B cell (primary cell): ENCODE measurements around the gene NFYC. TPM values are rescaled to one million over a fixed set of nuclear protein-coding genes. Genes with fewer than 3 reads are reported as not detected.

ENCODE experiments used
- ATAC-seq: fragments of 200-7000 bp; cut with Tn5 transposase; one replicate; pipeline ENCODE4 v1.10.0; 2021; ENCODE audit warnings: low read depth, mild to moderate bottlenecking, moderate number of reproducible peaks, moderate library complexity
- CTCF ChIA-PET: fragments of 350-600 bp; sonication (Branson Sonifier 250); formaldehyde crosslinking; loops from one replicate; lab custom pipeline; 2021; ENCODE audit warnings: antibody characterized with exemption, inconsistent platforms; lab: Charles Lee
- POLR2A ChIA-PET: fragments of 350-600 bp; sonication (Branson Sonifier 250); formaldehyde crosslinking; loops from one replicate; lab custom pipeline; 2021; ENCODE audit warnings: antibody characterized with exemption; lab: Charles Lee
- DNase-seq: peaks from one replicate; pipeline ENCODE4 v3.0.0; 2013
- H2AFZ ChIP-seq: 2 replicates; pipeline ENCODE4 v1.6.1; 2012; ENCODE audit warnings: mild to moderate bottlenecking, low read depth, low read length; ENCODE audit not compliant: insufficient read depth, poor library complexity, severe bottlenecking
- H3K27ac ChIP-seq, 2 donors: 1 replicate in 1 of 2; 2 replicates in 1 of 2; pipeline ENCODE4 v1.5.1; 2012 to 2013; ENCODE audit warnings: low read length in 2 of 2, mild to moderate bottlenecking in 2 of 2, moderate library complexity in 1 of 2
- H3K27me3 ChIP-seq, 4 experiments: fragments of 200-600 bp in 1 of 4; sonication (generic) in 1 of 4; replicated peaks in 1 of 4; 1 replicate in 2 of 4; 2 replicates in 2 of 4; pipeline versions ENCODE4 v1.6.1 to v1.7.0; 2013 to 2016; ENCODE audit warnings: low read length in 3 of 4, mild to moderate bottlenecking in 2 of 4, mixed read lengths in 1 of 4, moderate library complexity in 1 of 4; ENCODE audit not compliant: insufficient read depth in 4 of 4, control insufficient read depth in 3 of 4; ENCODE audit errors: control extremely low read depth in 1 of 4
- H3K36me3 ChIP-seq, 2 experiments: replicated peaks in 1 of 2; 1 replicate in 1 of 2; 2 replicates in 1 of 2; pipeline versions ENCODE4 v1.6.1 to v1.7.1; 2013; ENCODE audit warnings: low read length in 1 of 2; ENCODE audit not compliant: insufficient read depth in 2 of 2, control insufficient read depth in 1 of 2; ENCODE audit errors: control extremely low read depth in 1 of 2, extremely low read depth in 1 of 2
- H3K4me1 ChIP-seq, 2 donors: fragments of 200-600 bp in 1 of 2; sonication (generic) in 1 of 2; 1 replicate in 1 of 2; 2 replicates in 1 of 2; pipeline versions ENCODE4 v1.5.1 to v1.6.1; 2013 to 2017; ENCODE audit warnings: low read length in 2 of 2; ENCODE audit not compliant: control insufficient read depth in 2 of 2, insufficient read depth in 2 of 2
- H3K4me2 ChIP-seq: replicated peaks from 2 replicates; pipeline ENCODE3; 2012; ENCODE audit warnings: mild to moderate bottlenecking, low read depth, low read length; ENCODE audit not compliant: poor library complexity, severe bottlenecking
- H3K4me3 ChIP-seq, 5 experiments: fragments of 200-600 bp in 1 of 5; sonication (generic) in 1 of 5; 1 replicate in 3 of 5; 2 replicates in 2 of 5; pipeline versions ENCODE4 v1.5.1 to v1.7.0; 2011 to 2016; ENCODE audit warnings: low read length in 4 of 5, mild to moderate bottlenecking in 4 of 5, low read depth in 2 of 5, control low read depth in 1 of 5, moderate library complexity in 1 of 5; ENCODE audit not compliant: insufficient read depth in 1 of 5; ENCODE audit errors: control extremely low read depth in 1 of 5, extremely low read depth in 1 of 5
- H3K79me2 ChIP-seq: fragments of 200-600 bp; sonication (generic); one replicate; pipeline ENCODE4 v1.6.0; 2016; ENCODE audit warnings: low read length; ENCODE audit not compliant: control insufficient read depth, insufficient read depth
- H3K9ac ChIP-seq: fragments of 200-600 bp; sonication (generic); 2 replicates; pipeline ENCODE4 v1.6.1; 2017; ENCODE audit warnings: mild to moderate bottlenecking, low read length, moderate library complexity
- H3K9me3 ChIP-seq, 3 donors: one replicate each; pipeline versions ENCODE4 v1.6.1 to v1.7.1; 2013; ENCODE audit warnings: low read length in 2 of 3; ENCODE audit not compliant: control insufficient read depth in 2 of 3, insufficient read depth in 1 of 3; ENCODE audit errors: control extremely low read depth in 1 of 3
- H4K20me1 ChIP-seq: 2 replicates; pipeline ENCODE4 v1.6.0; 2012; ENCODE audit warnings: mild to moderate bottlenecking, low read length; ENCODE audit not compliant: insufficient read depth, control insufficient read depth, poor library complexity, severe bottlenecking
- H3K27ac Mint-ChIP-seq: one replicate; pipeline ENCODE4 v1.8.0; 2021; ENCODE audit warnings: mixed read lengths
- H3K27me3 Mint-ChIP-seq: one replicate; pipeline ENCODE4 v1.8.0; 2021; ENCODE audit warnings: mixed read lengths
- H3K4me1 Mint-ChIP-seq: one replicate; pipeline ENCODE4 v1.8.0; 2021; ENCODE audit warnings: mixed read lengths
- H3K4me3 Mint-ChIP-seq: one replicate; pipeline ENCODE4 v1.8.0; 2021; ENCODE audit warnings: mixed read lengths
- H3K9me3 Mint-ChIP-seq: one replicate; pipeline ENCODE4 v1.8.0; 2022; ENCODE audit warnings: mixed read lengths; ENCODE audit not compliant: insufficient read depth
- EZH2 ChIP-seq: IDR thresholded peaks from 2 replicates; pipeline ENCODE4 v1.6.1; 2012; ENCODE audit warnings: borderline replicate concordance, low read depth, mild to moderate bottlenecking, moderate library complexity, low read length; ENCODE audit not compliant: insufficient read depth, poor library complexity, severe bottlenecking
- WGBS: methylation state at CpG from one replicate; pipeline ENCODE4 v1.1.5; 2013; ENCODE audit warnings: missing lambda C conversion rate; ENCODE audit not compliant: insufficient coverage; 5-methylcytosine and 5-hydroxymethylcytosine counted together
- intact Hi-C: fragments of 100-400 bp; cut with micrococcal nuclease; formaldehyde crosslinking; loops from one replicate; pipeline ENCODE4 v1.10.0; 2022
- polyA plus RNA-seq: library from polyadenylated mRNA; depleted of rRNA; stranded (reverse); fragments of >200 nt; gene quantifications from 2 replicates; pipeline ENCODE4 v1.2.3, GENCODE V29; 2012
- total RNA-seq, 2 donors: library from RNA; stranded (reverse); fragments of 120-200 nt in 1 of 2; gene quantifications; 1 replicate in 1 of 2; 2 replicates in 1 of 2; pipeline versions ENCODE4 v1.2.3 to v1.2.4, GENCODE V29; 2013 to 2022
- TF ChIP-seq, protein P1 (sequence below): fragments of 200-600 bp; IDR thresholded peaks from one replicate; pipeline ENCODE4 v1.8.0; 2022; ENCODE audit warnings: antibody characterized with exemption, mild to moderate bottlenecking

NFYC gene
- total and polyA plus RNA-seq, 2 donors (not counting 1 experiment from before 2014, with no cell fraction given), result 88.7 to 123 TPM

GRCh38 chr1:40696294-40696693 lies 4.8 kb downstream of the NFYC start:
- no peaks in the 10 kb centered on the region for H3K27me3 ChIP-seq
- Mint-ChIP-seq H3K27me3 (no peaks in the 10 kb centered on the region), H3K4me3 (no peak overlapping the region), H3K4me1 (peaks cover 83% of the 10 kb centered on the region), H3K27ac (peak overlapping the region; percentile 37), H3K9me3 (no peaks in the 10 kb centered on the region)
- no peak overlapping the region for H3K9ac ChIP-seq
- peak overlapping the region in 1 of 2 donors; percentile 24 for H3K27ac ChIP-seq
- DNase-seq (no peak), ATAC-seq (no peak)
- H3K4me1 ChIP-seq, result peaks cover 45 to 77% of the 10 kb centered on the region in 2 donors
- peaks cover 92% of the 10 kb centered on the region for H3K79me2 ChIP-seq
- ChIA-PET CTCF (interaction anchor here (8.5 kb wide), 1 partner anchor 28 kb away, joined by 48 read pairs; the partner anchor contains the start of gene RIMS3), POLR2A (interaction anchor here (0.7 kb wide), 1 partner anchor 20 kb away, joined by 7 read pairs; no protein-coding TSS in a partner anchor)
- WGBS, result 90% methylated on average over 4 of the region's 4 CpGs
- peaks cover 0 to 1% (median 0%) of the 10 kb centered on the region in 3 donors for H3K9me3 ChIP-seq
- intact Hi-C loops, result loop anchor here (10.0 kb wide), 2 partner anchors 221 to 311 kb away; partner anchors contain the start of gene ZFP69
- peak overlapping the region; percentile 5 for H3K4me2 ChIP-seq
- no peak overlapping the region for H2AFZ ChIP-seq
- TF ChIP-seq, protein P1, sequence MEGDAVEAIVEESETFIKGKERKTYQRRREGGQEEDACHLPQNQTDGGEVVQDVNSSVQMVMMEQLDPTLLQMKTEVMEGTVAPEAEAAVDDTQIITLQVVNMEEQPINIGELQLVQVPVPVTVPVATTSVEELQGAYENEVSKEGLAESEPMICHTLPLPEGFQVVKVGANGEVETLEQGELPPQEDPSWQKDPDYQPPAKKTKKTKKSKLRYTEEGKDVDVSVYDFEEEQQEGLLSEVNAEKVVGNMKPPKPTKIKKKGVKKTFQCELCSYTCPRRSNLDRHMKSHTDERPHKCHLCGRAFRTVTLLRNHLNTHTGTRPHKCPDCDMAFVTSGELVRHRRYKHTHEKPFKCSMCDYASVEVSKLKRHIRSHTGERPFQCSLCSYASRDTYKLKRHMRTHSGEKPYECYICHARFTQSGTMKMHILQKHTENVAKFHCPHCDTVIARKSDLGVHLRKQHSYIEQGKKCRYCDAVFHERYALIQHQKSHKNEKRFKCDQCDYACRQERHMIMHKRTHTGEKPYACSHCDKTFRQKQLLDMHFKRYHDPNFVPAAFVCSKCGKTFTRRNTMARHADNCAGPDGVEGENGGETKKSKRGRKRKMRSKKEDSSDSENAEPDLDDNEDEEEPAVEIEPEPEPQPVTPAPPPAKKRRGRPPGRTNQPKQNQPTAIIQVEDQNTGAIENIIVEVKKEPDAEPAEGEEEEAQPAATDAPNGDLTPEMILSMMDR, result no peak
- TF ChIP-seq EZH2, result no peak
- peaks cover 10% of the 10 kb centered on the region for H4K20me1 ChIP-seq
- H3K4me3 ChIP-seq, result no peak overlapping the region
- no peaks in the 10 kb centered on the region for H3K36me3 ChIP-seq

- H4K20me1 ChIP-seq, result peaks cover 14% of the 10 kb centered on the region
- ATAC-seq, result no peak
- H3K79me2 ChIP-seq, result peaks cover 100% of the 10 kb centered on the region
- H3K27ac Mint-ChIP-seq, result peak overlapping the region; percentile 67
- H2AFZ ChIP-seq, result no peak overlapping the region
- no peaks in the 10 kb centered on the region for H3K9me3 Mint-ChIP-seq
- no CpG with 5 or more reads among the region's 5 CpGs for WGBS
- DNase-seq, result no peak
- H3K4me2 ChIP-seq, result no peak overlapping the region
- H3K27ac ChIP-seq, result no peak overlapping the region
- peak overlapping the region; percentile 17 for H3K4me3 Mint-ChIP-seq
- H3K9me3 ChIP-seq, result no peaks in the 10 kb centered on the region
- no peak overlapping the region for H3K9ac ChIP-seq
- no peaks in the 10 kb centered on the region for H3K27me3 ChIP-seq
- H3K4me3 ChIP-seq, result no peak overlapping the region
- CTCF ChIA-PET, result no interaction called here
- no peaks in the 10 kb centered on the region for H3K27me3 Mint-ChIP-seq
- peaks cover 84% of the 10 kb centered on the region for H3K4me1 Mint-ChIP-seq
- H3K4me1 ChIP-seq, result peaks cover 56 to 85% of the 10 kb centered on the region in 2 donors
- TF ChIP-seq EZH2, result no peak
- TF ChIP-seq, protein P1, result no peak
- POLR2A ChIA-PET, result no interaction called here
- no peaks in the 10 kb centered on the region for H3K36me3 ChIP-seq
- intact Hi-C loops, result loop anchor here (10.0 kb wide), 2 partner anchors 223 to 313 kb away; partner anchors contain the start of gene ZFP69
These were observed 5.9 kb downstream of the NFYC start for GRCh38 chr1:40697436-40697835.
